HEK293 (cell line): ENCODE results near the gene SH3BP5.
A peak's percentile ranks its signal among the peaks of the same experiment; 100 is the strongest.

Experiments used
- EGR2 ChIP-seq: fragments of 450-650 bp; formaldehyde crosslinking; IDR thresholded peaks from 2 replicates; pipeline ENCODE4 v1.5.1; 2016; ENCODE audit warnings: low read depth, missing biosample characterization, missing genetic modification characterization
- GLIS1 ChIP-seq: fragments of 450-650 bp; formaldehyde crosslinking; IDR thresholded peaks from 2 replicates; pipeline ENCODE4 v1.5.1; 2016; ENCODE audit warnings: missing biosample characterization, missing genetic modification characterization
- HOXD13 ChIP-seq: sonication (generic); formaldehyde crosslinking; IDR thresholded peaks from 2 replicates; pipeline ENCODE4 v1.8.0; 2022; ENCODE audit warnings: missing genetic modification reagents, borderline replicate concordance
- KLF10 ChIP-seq: fragments of 450-650 bp; IDR thresholded peaks from 2 replicates; pipeline ENCODE4 v1.5.1; 2018; ENCODE audit warnings: missing biosample characterization, mild to moderate bottlenecking, missing genetic modification characterization
- KLF16 ChIP-seq: fragments of 450-650 bp; formaldehyde crosslinking; IDR thresholded peaks from 2 replicates; pipeline ENCODE4 v1.5.1; 2017; ENCODE audit warnings: missing biosample characterization, missing genetic modification characterization
- REST ChIP-seq: fragments of 450-650 bp; formaldehyde crosslinking; IDR thresholded peaks from 2 replicates; pipeline ENCODE4 v1.5.1; 2016; ENCODE audit warnings: missing biosample characterization, missing genetic modification characterization
- SALL2 ChIP-seq: fragments of 450-650 bp; formaldehyde crosslinking; IDR thresholded peaks from 2 replicates; pipeline ENCODE4 v1.5.0; 2017; ENCODE audit warnings: missing biosample characterization, mild to moderate bottlenecking, missing genetic modification characterization, borderline replicate concordance
- ZBTB17 ChIP-seq: fragments of 450-650 bp; formaldehyde crosslinking; IDR thresholded peaks from 2 replicates; pipeline ENCODE4 v1.5.1; 2016; ENCODE audit warnings: missing biosample characterization, missing genetic modification characterization
- ZBTB49 ChIP-seq: fragments of 450-650 bp; formaldehyde crosslinking; IDR thresholded peaks from 2 replicates; pipeline ENCODE4 v1.5.1; 2016; ENCODE audit warnings: missing biosample characterization, missing genetic modification characterization, low read depth
- ZFHX2 ChIP-seq: fragments of 450-650 bp; formaldehyde crosslinking; conservative IDR thresholded peaks from 2 replicates; pipeline ENCODE4 v1.5.1; 2016; ENCODE audit warnings: missing biosample characterization, missing genetic modification characterization
- ZFP37 ChIP-seq: fragments of 450-650 bp; formaldehyde crosslinking; IDR thresholded peaks from 2 replicates; pipeline ENCODE4 v1.5.1; 2016; ENCODE audit warnings: missing biosample characterization, missing genetic modification characterization
- ZNF132 ChIP-seq: fragments of 450-650 bp; formaldehyde crosslinking; IDR thresholded peaks from 2 replicates; pipeline ENCODE4 v1.5.1; 2017; ENCODE audit warnings: missing biosample characterization, missing genetic modification characterization, borderline replicate concordance
- ZNF140 ChIP-seq: fragments of 450-650 bp; formaldehyde crosslinking; IDR thresholded peaks from 2 replicates; pipeline ENCODE4 v1.5.1; 2016; ENCODE audit warnings: missing biosample characterization, missing genetic modification characterization
- ZNF155 ChIP-seq: fragments of 450-650 bp; formaldehyde crosslinking; IDR thresholded peaks from 2 replicates; pipeline ENCODE4 v1.5.1; 2016; ENCODE audit warnings: missing biosample characterization, missing genetic modification characterization
- ZNF2 ChIP-seq: fragments of 450-650 bp; formaldehyde crosslinking; IDR thresholded peaks from 2 replicates; pipeline ENCODE4 v1.5.1; 2016; ENCODE audit warnings: missing biosample characterization, missing genetic modification characterization
- ZNF214 ChIP-seq: fragments of 450-650 bp; formaldehyde crosslinking; IDR thresholded peaks from 2 replicates; pipeline ENCODE4 v1.5.1; 2017; ENCODE audit warnings: missing biosample characterization, mild to moderate bottlenecking, missing genetic modification characterization, borderline replicate concordance
- ZNF248 ChIP-seq: fragments of 450-650 bp; formaldehyde crosslinking; IDR thresholded peaks from 2 replicates; pipeline ENCODE4 v1.5.1; 2017; ENCODE audit warnings: missing biosample characterization, missing genetic modification characterization
- ZNF274 ChIP-seq, 2 experiments: fragments of 200-500 bp in 1 of 2; fragments of 450-650 bp in 1 of 2; sonication (Bioruptor generic) in 1 of 2; formaldehyde crosslinking in 1 of 2; IDR thresholded peaks; 2 replicates each; pipeline versions ENCODE4 v1.5.1 to v1.6.1; 2014 to 2016; ENCODE audit warnings: borderline replicate concordance in 1 of 2, inconsistent platforms in 1 of 2, low read length in 1 of 2, missing biosample characterization in 1 of 2, missing genetic modification characterization in 1 of 2
- ZNF394 ChIP-seq: fragments of 450-650 bp; formaldehyde crosslinking; IDR thresholded peaks from 2 replicates; pipeline ENCODE4 v1.5.1; 2016; ENCODE audit warnings: missing biosample characterization, missing genetic modification characterization, mild to moderate bottlenecking, moderate library complexity, borderline replicate concordance
- ZNF433 ChIP-seq: fragments of 450-650 bp; formaldehyde crosslinking; IDR thresholded peaks from 2 replicates; pipeline ENCODE4 v1.5.1; 2016; ENCODE audit warnings: missing biosample characterization, missing genetic modification characterization, low read depth
- ZNF514 ChIP-seq: fragments of 450-650 bp; formaldehyde crosslinking; IDR thresholded peaks from 2 replicates; pipeline ENCODE4 v1.5.1; 2016; ENCODE audit warnings: missing biosample characterization, missing genetic modification characterization
- ZNF561 ChIP-seq: fragments of 450-650 bp; IDR thresholded peaks from 2 replicates; pipeline ENCODE4 v1.5.1; 2018; ENCODE audit warnings: missing biosample characterization, missing genetic modification characterization, borderline replicate concordance
- ZNF600 ChIP-seq: fragments of 450-650 bp; formaldehyde crosslinking; IDR thresholded peaks from 2 replicates; pipeline ENCODE4 v1.5.1; 2016; ENCODE audit warnings: missing biosample characterization, missing genetic modification characterization
- ZNF660 ChIP-seq: fragments of 450-650 bp; IDR thresholded peaks from 2 replicates; pipeline ENCODE4 v1.5.1; 2018; ENCODE audit warnings: missing biosample characterization, mild to moderate bottlenecking, missing genetic modification characterization
- ZNF707 ChIP-seq: fragments of 450-650 bp; formaldehyde crosslinking; IDR thresholded peaks from 2 replicates; pipeline ENCODE4 v1.5.1; 2016; ENCODE audit warnings: missing biosample characterization, missing genetic modification characterization
- ZSCAN16 ChIP-seq: fragments of 450-650 bp; formaldehyde crosslinking; IDR thresholded peaks from 2 replicates; pipeline ENCODE4 v1.5.1; 2016; ENCODE audit warnings: missing biosample characterization, missing genetic modification characterization
- ZSCAN30 ChIP-seq: fragments of 450-650 bp; IDR thresholded peaks from 2 replicates; pipeline ENCODE4 v1.5.1; 2018; ENCODE audit warnings: missing biosample characterization, mild to moderate bottlenecking, missing genetic modification characterization, moderate library complexity
- TF ChIP-seq, protein P1 (sequence below): fragments of 450-650 bp; formaldehyde crosslinking; IDR thresholded peaks from 2 replicates; pipeline ENCODE4 v1.5.1; 2016; ENCODE audit warnings: missing biosample characterization, missing genetic modification characterization
- TF ChIP-seq, protein P2 (sequence below): fragments of 450-650 bp; formaldehyde crosslinking; IDR thresholded peaks from 2 replicates; pipeline ENCODE4 v1.5.1; 2017; ENCODE audit warnings: missing biosample characterization, missing genetic modification characterization

The SH3BP5 gene

DNA sequence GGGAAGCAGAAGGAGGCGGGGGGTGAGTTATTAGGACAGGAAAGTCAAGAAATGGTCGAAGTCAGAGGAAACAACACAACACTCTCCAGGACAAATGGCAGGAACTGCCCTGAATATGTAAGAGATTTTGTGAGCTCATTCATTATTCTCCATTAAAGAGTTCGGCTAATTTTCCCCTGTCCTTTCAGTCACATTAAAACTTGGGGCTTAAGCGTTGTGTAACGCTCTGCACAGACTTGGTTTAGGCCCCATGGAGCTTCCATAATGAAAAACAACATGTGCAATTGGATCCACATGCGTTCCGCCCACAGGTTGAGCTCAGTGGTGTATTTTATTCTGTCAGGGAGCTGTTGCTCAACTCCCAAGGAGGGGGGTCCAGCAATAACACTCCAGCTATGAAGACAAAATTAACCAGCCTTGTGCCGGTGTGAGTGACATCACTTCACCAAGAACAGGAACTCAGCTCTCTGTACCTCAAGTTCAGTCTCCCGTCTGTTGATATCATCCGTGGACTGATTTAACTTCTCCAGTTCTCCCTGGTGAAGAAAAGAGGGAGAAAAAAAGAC is 2.3 kb downstream of the SH3BP5 start (continued):
- TF ChIP-seq, protein P1, sequence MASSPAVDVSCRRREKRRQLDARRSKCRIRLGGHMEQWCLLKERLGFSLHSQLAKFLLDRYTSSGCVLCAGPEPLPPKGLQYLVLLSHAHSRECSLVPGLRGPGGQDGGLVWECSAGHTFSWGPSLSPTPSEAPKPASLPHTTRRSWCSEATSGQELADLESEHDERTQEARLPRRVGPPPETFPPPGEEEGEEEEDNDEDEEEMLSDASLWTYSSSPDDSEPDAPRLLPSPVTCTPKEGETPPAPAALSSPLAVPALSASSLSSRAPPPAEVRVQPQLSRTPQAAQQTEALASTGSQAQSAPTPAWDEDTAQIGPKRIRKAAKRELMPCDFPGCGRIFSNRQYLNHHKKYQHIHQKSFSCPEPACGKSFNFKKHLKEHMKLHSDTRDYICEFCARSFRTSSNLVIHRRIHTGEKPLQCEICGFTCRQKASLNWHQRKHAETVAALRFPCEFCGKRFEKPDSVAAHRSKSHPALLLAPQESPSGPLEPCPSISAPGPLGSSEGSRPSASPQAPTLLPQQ = peak; percentile 90
- no peak for TF ChIP-seq ZNF274 (IDR thresholded peaks at IDR 0.05; ENCODE audit: low read length)
- TF ChIP-seq ZNF274 (tag by site-specific recombination; IDR thresholded peaks at IDR 0.05; ENCODE audit: borderline replicate concordance) = no peak
- TF ChIP-seq ZNF561 (tag by site-specific recombination) = peak; percentile 84
- no peak for TF ChIP-seq ZNF248 (tag by site-specific recombination)
- TF ChIP-seq ZSCAN16 (tag by site-specific recombination) = no peak
- 0 out of 2 replicates have a peak, but pooled peaks have one; percentile 46 for TF ChIP-seq ZFP37 (tag by site-specific recombination)
- TF ChIP-seq ZNF132 (tag by site-specific recombination) = no peak
- TF ChIP-seq REST (tag by site-specific recombination) = peak; percentile 38; the same call in 1 of the 2 replicates
- TF ChIP-seq ZNF214 = no peak
- TF ChIP-seq KLF16 (tag by site-specific recombination) = peak; percentile 37; the same call in 1 of the 2 replicates
- TF ChIP-seq ZNF433 (tag by site-specific recombination) = no peak
- TF ChIP-seq ZNF707 (tag by site-specific recombination) = no peak
- no peak for TF ChIP-seq ZBTB49 (tag by site-specific recombination)
- peak; percentile 97 for TF ChIP-seq ZNF600 (tag by site-specific recombination)
- no peak for TF ChIP-seq ZNF155 (tag by site-specific recombination)
- TF ChIP-seq ZNF514 = no peak
- peak; percentile 73 for TF ChIP-seq ZSCAN30 (tag by site-specific recombination)
- TF ChIP-seq ZNF2 (tag by site-specific recombination) = no peak; the same call in 1 of the 2 replicates
- TF ChIP-seq HOXD13 = no peak
- no peak for TF ChIP-seq SALL2
- TF ChIP-seq, protein P2, sequence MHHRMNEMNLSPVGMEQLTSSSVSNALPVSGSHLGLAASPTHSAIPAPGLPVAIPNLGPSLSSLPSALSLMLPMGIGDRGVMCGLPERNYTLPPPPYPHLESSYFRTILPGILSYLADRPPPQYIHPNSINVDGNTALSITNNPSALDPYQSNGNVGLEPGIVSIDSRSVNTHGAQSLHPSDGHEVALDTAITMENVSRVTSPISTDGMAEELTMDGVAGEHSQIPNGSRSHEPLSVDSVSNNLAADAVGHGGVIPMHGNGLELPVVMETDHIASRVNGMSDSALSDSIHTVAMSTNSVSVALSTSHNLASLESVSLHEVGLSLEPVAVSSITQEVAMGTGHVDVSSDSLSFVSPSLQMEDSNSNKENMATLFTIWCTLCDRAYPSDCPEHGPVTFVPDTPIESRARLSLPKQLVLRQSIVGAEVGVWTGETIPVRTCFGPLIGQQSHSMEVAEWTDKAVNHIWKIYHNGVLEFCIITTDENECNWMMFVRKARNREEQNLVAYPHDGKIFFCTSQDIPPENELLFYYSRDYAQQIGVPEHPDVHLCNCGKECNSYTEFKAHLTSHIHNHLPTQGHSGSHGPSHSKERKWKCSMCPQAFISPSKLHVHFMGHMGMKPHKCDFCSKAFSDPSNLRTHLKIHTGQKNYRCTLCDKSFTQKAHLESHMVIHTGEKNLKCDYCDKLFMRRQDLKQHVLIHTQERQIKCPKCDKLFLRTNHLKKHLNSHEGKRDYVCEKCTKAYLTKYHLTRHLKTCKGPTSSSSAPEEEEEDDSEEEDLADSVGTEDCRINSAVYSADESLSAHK = peak; percentile 48; the same call in 1 of the 2 replicates
- TF ChIP-seq ZNF140 (tag by site-specific recombination) = no peak
- TF ChIP-seq ZNF660 = no peak; the same call in 1 of the 2 replicates
- peak; percentile 86 for TF ChIP-seq ZFHX2 (tag by site-specific recombination)
- TF ChIP-seq EGR2 (tag by site-specific recombination) = peak; percentile 58; the same call in 1 of the 2 replicates
- TF ChIP-seq KLF10 (tag by site-specific recombination) = peak; percentile 91
- TF ChIP-seq ZBTB17 (tag by site-specific recombination) = peak; percentile 82
- peak; percentile 98 for TF ChIP-seq GLIS1 (tag by site-specific recombination)
- peak; percentile 44; the same call in 1 of the 2 replicates for TF ChIP-seq ZNF394
